OCI-LY3 (cell line): ENCODE results near the gene KRTAP10-9.
"Not testable (repeated sequence)": the region's sequence is repeated elsewhere in the genome, so short reads cannot be mapped to it uniquely, and the experiment has no call there.

Experiments
- EZH2phosphoT487 ChIP-seq: fragments of 200-600 bp; shearing (Covaris generic); IDR thresholded peaks from 2 replicates; pipeline ENCODE4 v1.6.1; 2018; ENCODE audit warnings: antibody characterized with exemption, mixed run types, low read depth
- TF ChIP-seq, protein P1 (sequence below): fragments of 200-600, 300-600 bp; sonication (generic); IDR thresholded peaks from 2 replicates; pipeline ENCODE4 v1.5.1; 2014; ENCODE audit warnings: antibody characterized with exemption, low read length, low read depth

DNA sequence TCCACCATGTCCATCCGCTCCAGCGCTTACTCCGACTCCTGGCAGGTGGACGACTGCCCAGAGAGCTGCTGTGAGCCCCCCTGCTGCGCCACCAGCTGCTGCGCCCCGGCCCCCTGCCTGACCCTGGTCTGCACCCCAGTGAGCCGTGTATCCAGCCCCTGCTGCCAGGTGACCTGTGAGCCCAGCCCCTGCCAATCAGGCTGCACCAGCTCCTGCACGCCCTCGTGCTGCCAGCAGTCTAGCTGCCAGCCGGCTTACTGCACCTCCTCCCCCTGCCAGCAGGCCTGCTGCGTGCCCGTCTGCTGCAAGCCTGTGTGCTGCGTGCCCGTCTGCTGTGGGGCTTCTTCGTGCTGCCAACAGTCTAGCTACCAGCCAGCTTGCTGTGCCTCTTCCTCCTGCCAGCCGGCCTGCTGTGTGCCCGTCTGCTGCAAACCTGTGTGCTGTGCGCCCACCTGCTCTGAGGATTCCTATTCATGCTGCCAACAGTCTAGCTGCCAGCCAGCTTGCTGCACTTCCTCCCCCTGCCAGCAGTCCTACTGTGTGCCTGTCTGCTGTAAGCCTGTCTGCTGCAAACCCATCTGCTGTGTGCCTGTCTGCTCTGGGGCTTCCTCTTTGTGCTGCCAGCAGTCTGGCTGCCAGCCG lies 409 bp downstream of the KRTAP10-9 start:
- TF ChIP-seq, protein P1, sequence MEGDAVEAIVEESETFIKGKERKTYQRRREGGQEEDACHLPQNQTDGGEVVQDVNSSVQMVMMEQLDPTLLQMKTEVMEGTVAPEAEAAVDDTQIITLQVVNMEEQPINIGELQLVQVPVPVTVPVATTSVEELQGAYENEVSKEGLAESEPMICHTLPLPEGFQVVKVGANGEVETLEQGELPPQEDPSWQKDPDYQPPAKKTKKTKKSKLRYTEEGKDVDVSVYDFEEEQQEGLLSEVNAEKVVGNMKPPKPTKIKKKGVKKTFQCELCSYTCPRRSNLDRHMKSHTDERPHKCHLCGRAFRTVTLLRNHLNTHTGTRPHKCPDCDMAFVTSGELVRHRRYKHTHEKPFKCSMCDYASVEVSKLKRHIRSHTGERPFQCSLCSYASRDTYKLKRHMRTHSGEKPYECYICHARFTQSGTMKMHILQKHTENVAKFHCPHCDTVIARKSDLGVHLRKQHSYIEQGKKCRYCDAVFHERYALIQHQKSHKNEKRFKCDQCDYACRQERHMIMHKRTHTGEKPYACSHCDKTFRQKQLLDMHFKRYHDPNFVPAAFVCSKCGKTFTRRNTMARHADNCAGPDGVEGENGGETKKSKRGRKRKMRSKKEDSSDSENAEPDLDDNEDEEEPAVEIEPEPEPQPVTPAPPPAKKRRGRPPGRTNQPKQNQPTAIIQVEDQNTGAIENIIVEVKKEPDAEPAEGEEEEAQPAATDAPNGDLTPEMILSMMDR: not testable (repeated sequence)
- not testable (repeated sequence) for TF ChIP-seq EZH2phosphoT487
